ENCODE measurements around the gene HEXD. TPM values are rescaled to one million over a fixed set of nuclear protein-coding genes. Genes with fewer than 3 reads are reported as not detected.

Gene HEXD
- total and polyA plus RNA-seq, 10 of the 15 experiments (the other 5 are each of a cell fraction or from before 2014, with no cell fraction given), result 1.6 to 24.2 (median 7.0) TPM

DNA sequence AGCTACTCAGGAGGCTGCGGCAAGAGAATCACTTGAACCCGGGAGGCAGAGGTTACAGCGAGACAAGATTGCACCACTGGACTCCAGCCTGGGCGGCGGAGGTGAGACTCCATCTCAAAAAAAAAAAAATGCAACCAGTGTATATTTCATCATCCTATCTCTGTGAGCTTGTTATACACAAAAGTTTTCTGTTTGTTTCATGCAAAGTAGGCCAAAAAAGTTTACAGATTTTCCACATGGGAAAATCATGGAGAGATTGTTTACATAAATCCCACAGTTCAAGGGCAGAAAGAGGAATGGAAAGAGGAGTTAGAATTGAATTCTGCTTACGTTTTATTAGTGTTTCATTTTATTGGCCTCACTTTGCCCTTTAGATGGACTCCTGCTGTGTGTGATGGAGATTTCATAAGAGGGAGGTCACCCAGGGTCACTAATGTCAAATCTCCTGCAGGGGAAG, 65.1 kb downstream of the HEXD start:
- ChIA-PET SMC1A (ENCODE audit: uncharacterized antibody, unreplicated experiment) (no interaction called here), RAD21 (ENCODE audit: unreplicated experiment) (no interaction called here), CTCF (no interaction called here), POLR2A (no interaction called here)
- BruUV-seq (replicated peaks), result no TSS peak
- no peaks in the 10 kb centered on the region for H4K20me1 ChIP-seq (ENCODE audit: control insufficient read depth, insufficient read depth)
- H3K9ac ChIP-seq (ENCODE audit: control insufficient read depth, insufficient read depth, low read length), result no peak overlapping the region
- 100% methylated on average over 6 of the region's 6 CpGs for WGBS (ENCODE audit: insufficient coverage, insufficient replicate concordance, low lambda C conversion rate, missing lambda C conversion rate)
- H3K4me3 ChIP-seq, result no peak overlapping the region
- intact Hi-C loops (cut with micrococcal nuclease; ENCODE audit: unreplicated experiment) (no loop called here), in situ Hi-C loops (cut with MboI) (no loop called here)
- FAIRE-seq (no peak), ATAC-seq (no peak), DNase-seq (ENCODE audit: low read depth, low spot score) (no peak)
- H3K4me1 ChIP-seq (ENCODE audit: control insufficient read depth, insufficient read depth, low read length), result no peaks in the 10 kb centered on the region
- peaks cover 24 to 39% of the 10 kb centered on the region in 2 experiments for H3K36me3 ChIP-seq (ENCODE audit: control insufficient read depth in 2 of 2, insufficient read depth in 2 of 2, low read length in 1 of 2)
- H3K9me3 ChIP-seq (replicated peaks; ENCODE audit: control insufficient read depth, insufficient read depth, low read length), result no peaks in the 10 kb centered on the region
- H3K27ac ChIP-seq (ENCODE audit: control insufficient read depth, insufficient read depth), result no peak overlapping the region
- H2AFZ ChIP-seq (ENCODE audit: control insufficient read depth, low read depth, low read length), result no peak overlapping the region
- H3K4me2 ChIP-seq (ENCODE audit: control insufficient read depth, insufficient read depth), result no peak overlapping the region
- no peaks in the 10 kb centered on the region for H3K79me2 ChIP-seq (ENCODE audit: control insufficient read depth, insufficient read depth, low read length)
- H3K27me3 ChIP-seq (replicated peaks in 1 of 2; ENCODE audit: control insufficient read depth in 2 of 2, insufficient read depth in 2 of 2, low read length in 1 of 2), result no peaks in the 10 kb centered on the region
- TF ChIP-seq, protein P1, sequence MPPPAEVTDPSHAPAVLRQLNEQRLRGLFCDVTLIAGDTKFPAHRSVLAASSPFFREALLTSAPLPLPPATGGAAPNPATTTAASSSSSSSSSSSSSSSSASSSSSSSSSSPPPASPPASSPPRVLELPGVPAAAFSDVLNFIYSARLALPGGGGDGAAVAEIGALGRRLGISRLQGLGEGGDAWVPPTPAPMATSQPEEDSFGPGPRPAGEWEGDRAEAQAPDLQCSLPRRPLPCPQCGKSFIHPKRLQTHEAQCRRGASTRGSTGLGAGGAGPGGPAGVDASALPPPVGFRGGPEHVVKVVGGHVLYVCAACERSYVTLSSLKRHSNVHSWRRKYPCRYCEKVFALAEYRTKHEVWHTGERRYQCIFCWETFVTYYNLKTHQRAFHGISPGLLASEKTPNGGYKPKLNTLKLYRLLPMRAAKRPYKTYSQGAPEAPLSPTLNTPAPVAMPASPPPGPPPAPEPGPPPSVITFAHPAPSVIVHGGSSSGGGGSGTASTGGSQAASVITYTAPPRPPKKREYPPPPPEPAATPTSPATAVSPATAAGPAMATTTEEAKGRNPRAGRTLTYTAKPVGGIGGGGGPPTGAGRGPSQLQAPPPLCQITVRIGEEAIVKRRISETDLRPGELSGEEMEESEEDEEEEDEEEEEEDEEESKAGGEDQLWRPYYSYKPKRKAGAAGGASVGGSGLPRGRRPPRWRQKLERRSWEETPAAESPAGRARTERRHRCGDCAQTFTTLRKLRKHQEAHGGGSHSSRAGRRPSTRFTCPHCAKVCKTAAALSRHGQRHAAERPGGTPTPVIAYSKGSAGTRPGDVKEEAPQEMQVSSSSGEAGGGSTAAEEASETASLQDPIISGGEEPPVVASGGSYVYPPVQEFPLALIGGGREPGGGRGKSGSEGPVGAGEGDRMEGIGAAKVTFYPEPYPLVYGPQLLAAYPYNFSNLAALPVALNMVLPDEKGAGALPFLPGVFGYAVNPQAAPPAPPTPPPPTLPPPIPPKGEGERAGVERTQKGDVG (CRISPR knock-in tag; IDR thresholded peaks at IDR 0.05), result no peak
- TF ChIP-seq SMC3 (IDR thresholded peaks at IDR 0.05; ENCODE audit: borderline replicate concordance, low read length), result no peak
- TF ChIP-seq STAT3 (IDR thresholded peaks at IDR 0.05; ENCODE audit: low read depth, low read length), result no peak
- TF ChIP-seq BCL11A (IDR thresholded peaks at IDR 0.05; ENCODE audit: low read depth, low read length), result no peak
- no peak for TF ChIP-seq GATAD2B (conservative IDR thresholded peaks at IDR 0.05; ENCODE audit: low read depth)
- TF ChIP-seq, protein P2, sequence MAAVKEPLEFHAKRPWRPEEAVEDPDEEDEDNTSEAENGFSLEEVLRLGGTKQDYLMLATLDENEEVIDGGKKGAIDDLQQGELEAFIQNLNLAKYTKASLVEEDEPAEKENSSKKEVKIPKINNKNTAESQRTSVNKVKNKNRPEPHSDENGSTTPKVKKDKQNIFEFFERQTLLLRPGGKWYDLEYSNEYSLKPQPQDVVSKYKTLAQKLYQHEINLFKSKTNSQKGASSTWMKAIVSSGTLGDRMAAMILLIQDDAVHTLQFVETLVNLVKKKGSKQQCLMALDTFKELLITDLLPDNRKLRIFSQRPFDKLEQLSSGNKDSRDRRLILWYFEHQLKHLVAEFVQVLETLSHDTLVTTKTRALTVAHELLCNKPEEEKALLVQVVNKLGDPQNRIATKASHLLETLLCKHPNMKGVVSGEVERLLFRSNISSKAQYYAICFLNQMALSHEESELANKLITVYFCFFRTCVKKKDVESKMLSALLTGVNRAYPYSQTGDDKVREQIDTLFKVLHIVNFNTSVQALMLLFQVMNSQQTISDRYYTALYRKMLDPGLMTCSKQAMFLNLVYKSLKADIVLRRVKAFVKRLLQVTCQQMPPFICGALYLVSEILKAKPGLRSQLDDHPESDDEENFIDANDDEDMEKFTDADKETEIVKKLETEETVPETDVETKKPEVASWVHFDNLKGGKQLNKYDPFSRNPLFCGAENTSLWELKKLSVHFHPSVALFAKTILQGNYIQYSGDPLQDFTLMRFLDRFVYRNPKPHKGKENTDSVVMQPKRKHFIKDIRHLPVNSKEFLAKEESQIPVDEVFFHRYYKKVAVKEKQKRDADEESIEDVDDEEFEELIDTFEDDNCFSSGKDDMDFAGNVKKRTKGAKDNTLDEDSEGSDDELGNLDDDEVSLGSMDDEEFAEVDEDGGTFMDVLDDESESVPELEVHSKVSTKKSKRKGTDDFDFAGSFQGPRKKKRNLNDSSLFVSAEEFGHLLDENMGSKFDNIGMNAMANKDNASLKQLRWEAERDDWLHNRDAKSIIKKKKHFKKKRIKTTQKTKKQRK (IDR thresholded peaks at IDR 0.05; ENCODE audit: low read depth, low read length), result no peak
- TF ChIP-seq RELA (IDR thresholded peaks at IDR 0.05; ENCODE audit: borderline replicate concordance, partially characterized antibody), result no peak
- TF ChIP-seq ZNF622 (IDR thresholded peaks at IDR 0.05), result no peak
- TF ChIP-seq, protein P3, sequence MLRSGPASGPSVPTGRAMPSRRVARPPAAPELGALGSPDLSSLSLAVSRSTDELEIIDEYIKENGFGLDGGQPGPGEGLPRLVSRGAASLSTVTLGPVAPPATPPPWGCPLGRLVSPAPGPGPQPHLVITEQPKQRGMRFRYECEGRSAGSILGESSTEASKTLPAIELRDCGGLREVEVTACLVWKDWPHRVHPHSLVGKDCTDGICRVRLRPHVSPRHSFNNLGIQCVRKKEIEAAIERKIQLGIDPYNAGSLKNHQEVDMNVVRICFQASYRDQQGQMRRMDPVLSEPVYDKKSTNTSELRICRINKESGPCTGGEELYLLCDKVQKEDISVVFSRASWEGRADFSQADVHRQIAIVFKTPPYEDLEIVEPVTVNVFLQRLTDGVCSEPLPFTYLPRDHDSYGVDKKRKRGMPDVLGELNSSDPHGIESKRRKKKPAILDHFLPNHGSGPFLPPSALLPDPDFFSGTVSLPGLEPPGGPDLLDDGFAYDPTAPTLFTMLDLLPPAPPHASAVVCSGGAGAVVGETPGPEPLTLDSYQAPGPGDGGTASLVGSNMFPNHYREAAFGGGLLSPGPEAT (IDR thresholded peaks at IDR 0.05; ENCODE audit: low read depth), result no peak
- no peak for TF ChIP-seq CREB1 (IDR thresholded peaks at IDR 0.05; ENCODE audit: low read depth)
- no peak for TF ChIP-seq TAF1 (IDR thresholded peaks at IDR 0.05; ENCODE audit: borderline replicate concordance, low read depth, low read length)
- TF ChIP-seq, protein P4, sequence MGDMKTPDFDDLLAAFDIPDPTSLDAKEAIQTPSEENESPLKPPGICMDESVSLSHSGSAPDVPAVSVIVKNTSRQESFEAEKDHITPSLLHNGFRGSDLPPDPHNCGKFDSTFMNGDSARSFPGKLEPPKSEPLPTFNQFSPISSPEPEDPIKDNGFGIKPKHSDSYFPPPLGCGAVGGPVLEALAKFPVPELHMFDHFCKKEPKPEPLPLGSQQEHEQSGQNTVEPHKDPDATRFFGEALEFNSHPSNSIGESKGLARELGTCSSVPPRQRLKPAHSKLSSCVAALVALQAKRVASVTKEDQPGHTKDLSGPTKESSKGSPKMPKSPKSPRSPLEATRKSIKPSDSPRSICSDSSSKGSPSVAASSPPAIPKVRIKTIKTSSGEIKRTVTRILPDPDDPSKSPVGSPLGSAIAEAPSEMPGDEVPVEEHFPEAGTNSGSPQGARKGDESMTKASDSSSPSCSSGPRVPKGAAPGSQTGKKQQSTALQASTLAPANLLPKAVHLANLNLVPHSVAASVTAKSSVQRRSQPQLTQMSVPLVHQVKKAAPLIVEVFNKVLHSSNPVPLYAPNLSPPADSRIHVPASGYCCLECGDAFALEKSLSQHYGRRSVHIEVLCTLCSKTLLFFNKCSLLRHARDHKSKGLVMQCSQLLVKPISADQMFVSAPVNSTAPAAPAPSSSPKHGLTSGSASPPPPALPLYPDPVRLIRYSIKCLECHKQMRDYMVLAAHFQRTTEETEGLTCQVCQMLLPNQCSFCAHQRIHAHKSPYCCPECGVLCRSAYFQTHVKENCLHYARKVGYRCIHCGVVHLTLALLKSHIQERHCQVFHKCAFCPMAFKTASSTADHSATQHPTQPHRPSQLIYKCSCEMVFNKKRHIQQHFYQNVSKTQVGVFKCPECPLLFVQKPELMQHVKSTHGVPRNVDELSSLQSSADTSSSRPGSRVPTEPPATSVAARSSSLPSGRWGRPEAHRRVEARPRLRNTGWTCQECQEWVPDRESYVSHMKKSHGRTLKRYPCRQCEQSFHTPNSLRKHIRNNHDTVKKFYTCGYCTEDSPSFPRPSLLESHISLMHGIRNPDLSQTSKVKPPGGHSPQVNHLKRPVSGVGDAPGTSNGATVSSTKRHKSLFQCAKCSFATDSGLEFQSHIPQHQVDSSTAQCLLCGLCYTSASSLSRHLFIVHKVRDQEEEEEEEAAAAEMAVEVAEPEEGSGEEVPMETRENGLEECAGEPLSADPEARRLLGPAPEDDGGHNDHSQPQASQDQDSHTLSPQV (IDR thresholded peaks at IDR 0.05), result no peak
- no peak for TF ChIP-seq CHD2 (IDR thresholded peaks at IDR 0.05; ENCODE audit: borderline replicate concordance, low read depth, low read length)

All from GM12878 (cell line).